IPS-18a (cell line): ENCODE results near the gene KLRD1.

Experiments used
- H3K27ac ChIP-seq: one replicate; pipeline ENCODE4 v1.5.1; 2013; ENCODE audit warnings: low read length
- H3K27me3 ChIP-seq: one replicate; pipeline ENCODE4 v1.6.1; 2013; ENCODE audit warnings: mild to moderate bottlenecking, low read length; ENCODE audit not compliant: control insufficient read depth, insufficient read depth
- H3K36me3 ChIP-seq: one replicate; pipeline ENCODE4 v1.6.1; 2013; ENCODE audit warnings: low read depth, low read length; ENCODE audit not compliant: control insufficient read depth
- H3K4me1 ChIP-seq: one replicate; pipeline ENCODE4 v1.6.1; 2013; ENCODE audit warnings: low read depth, low read length; ENCODE audit not compliant: control insufficient read depth
- H3K4me3 ChIP-seq: one replicate; pipeline ENCODE4 v1.5.1; 2013; ENCODE audit warnings: low read length
- H3K9ac ChIP-seq: one replicate; pipeline ENCODE4 v1.6.1; 2013; ENCODE audit warnings: mild to moderate bottlenecking, low read length, moderate library complexity
- H3K9me3 ChIP-seq: one replicate; pipeline ENCODE4 v1.6.1; 2013; ENCODE audit warnings: low read depth, low read length; ENCODE audit not compliant: control insufficient read depth

The KLRD1 gene

GRCh38 chr12:10307630-10308029 is at the start of gene KLRD1:
Gene KLRD1 (plus strand): TSS chr12:10307870. CDS start chr12:10308078, 208 bp downstream.
- Histone ChIP-seq H3K4me3 (no peak within 1 kb of the TSS), H3K9me3 (peaks cover under 1% of the 10 kb centered on the region), H3K36me3 (no peaks in the 10 kb centered on the region), H3K9ac (no peak within 1 kb of the TSS), H3K27me3 (no peaks in the 10 kb centered on the region), H3K4me1 (no peaks in the 10 kb centered on the region), H3K27ac (no peak within 1 kb of the TSS)

- Histone ChIP-seq H3K36me3 (no peaks in the 10 kb centered on the region), H3K9me3 (peaks cover under 1% of the 10 kb centered on the region), H3K27me3 (no peaks in the 10 kb centered on the region), H3K9ac (no peak overlapping the region), H3K27ac (no peak overlapping the region), H3K4me1 (no peaks in the 10 kb centered on the region), H3K4me3 (no peak overlapping the region)
Measured at GRCh38 chr12:10260927-10261326, 46.7 kb upstream of the KLRD1 start.

GRCh38 chr12:10268037-10268436 is 39.6 kb upstream of the KLRD1 start:
- no peaks in the 10 kb centered on the region for H3K9me3 ChIP-seq
- H3K36me3 ChIP-seq, result no peaks in the 10 kb centered on the region
- H3K27me3 ChIP-seq, result no peaks in the 10 kb centered on the region
- H3K4me3 ChIP-seq, result no peak overlapping the region
- H3K9ac ChIP-seq, result no peak overlapping the region
- H3K27ac ChIP-seq, result no peak overlapping the region
- no peaks in the 10 kb centered on the region for H3K4me1 ChIP-seq

- no peaks in the 10 kb centered on the region for H3K9me3 ChIP-seq
- H3K27me3 ChIP-seq, result no peaks in the 10 kb centered on the region
- no peak overlapping the region for H3K9ac ChIP-seq
- H3K36me3 ChIP-seq, result no peaks in the 10 kb centered on the region
- no peaks in the 10 kb centered on the region for H3K4me1 ChIP-seq
- no peak overlapping the region for H3K4me3 ChIP-seq
- no peak overlapping the region for H3K27ac ChIP-seq
Measured at GRCh38 chr12:10272467-10272866, 35.2 kb upstream of the KLRD1 start.

- Histone ChIP-seq H3K27ac (no peak overlapping the region), H3K9me3 (no peaks in the 10 kb centered on the region), H3K9ac (no peak overlapping the region)
Measured at GRCh38 chr12:10276774-10277173, 30.9 kb upstream of the KLRD1 start.

GRCh38 chr12:10278104-10278503 is 29.6 kb upstream of the KLRD1 start:
- H3K9ac ChIP-seq, result no peak overlapping the region
- no peak overlapping the region for H3K4me3 ChIP-seq
- H3K27ac ChIP-seq, result no peak overlapping the region
- no peaks in the 10 kb centered on the region for H3K27me3 ChIP-seq
- no peaks in the 10 kb centered on the region for H3K9me3 ChIP-seq
- H3K36me3 ChIP-seq, result no peaks in the 10 kb centered on the region
- no peaks in the 10 kb centered on the region for H3K4me1 ChIP-seq

More at GRCh38 chr12:10276774-10277173, 30.9 kb upstream of the KLRD1 start:
- Histone ChIP-seq H3K27me3 (no peaks in the 10 kb centered on the region), H3K4me1 (no peaks in the 10 kb centered on the region), H3K36me3 (no peaks in the 10 kb centered on the region), H3K4me3 (no peak overlapping the region)

GRCh38 chr12:10279937-10280336 is 27.7 kb upstream of the KLRD1 start:
- no peak overlapping the region for H3K27ac ChIP-seq
- H3K9me3 ChIP-seq, result no peaks in the 10 kb centered on the region
- no peak overlapping the region for H3K9ac ChIP-seq
- H3K4me3 ChIP-seq, result no peak overlapping the region
- H3K4me1 ChIP-seq, result no peaks in the 10 kb centered on the region
- no peaks in the 10 kb centered on the region for H3K27me3 ChIP-seq
- no peaks in the 10 kb centered on the region for H3K36me3 ChIP-seq

- no peak overlapping the region for H3K4me3 ChIP-seq
- no peaks in the 10 kb centered on the region for H3K36me3 ChIP-seq
- H3K9me3 ChIP-seq, result no peaks in the 10 kb centered on the region
- H3K4me1 ChIP-seq, result no peaks in the 10 kb centered on the region
- no peaks in the 10 kb centered on the region for H3K27me3 ChIP-seq
- H3K27ac ChIP-seq, result no peak overlapping the region
- no peak overlapping the region for H3K9ac ChIP-seq
Measured at GRCh38 chr12:10283027-10283426, 24.6 kb upstream of the KLRD1 start.

GRCh38 chr12:10285919-10286318 is 21.8 kb upstream of the KLRD1 start:
- no peak overlapping the region for H3K27ac ChIP-seq
- H3K9ac ChIP-seq, result no peak overlapping the region

GRCh38 chr12:10289005-10289754 is 18.5 kb upstream of the KLRD1 start:
- Histone ChIP-seq H3K27me3 (no peaks in the 10 kb centered on the region), H3K27ac (no peak overlapping the region), H3K36me3 (no peaks in the 10 kb centered on the region), H3K9me3 (no peaks in the 10 kb centered on the region), H3K9ac (no peak overlapping the region), H3K4me3 (no peak overlapping the region), H3K4me1 (no peaks in the 10 kb centered on the region)

More at GRCh38 chr12:10285919-10286318, 21.8 kb upstream of the KLRD1 start:
- Histone ChIP-seq H3K27me3 (no peaks in the 10 kb centered on the region), H3K4me3 (no peak overlapping the region), H3K4me1 (no peaks in the 10 kb centered on the region), H3K36me3 (no peaks in the 10 kb centered on the region), H3K9me3 (no peaks in the 10 kb centered on the region)

- H3K27ac ChIP-seq, result no peak overlapping the region
- no peaks in the 10 kb centered on the region for H3K9me3 ChIP-seq
- no peak overlapping the region for H3K4me3 ChIP-seq
- no peaks in the 10 kb centered on the region for H3K27me3 ChIP-seq
- no peak overlapping the region for H3K9ac ChIP-seq
- H3K4me1 ChIP-seq, result no peaks in the 10 kb centered on the region
- H3K36me3 ChIP-seq, result no peaks in the 10 kb centered on the region
Measured at GRCh38 chr12:10291030-10291429, 16.6 kb upstream of the KLRD1 start.

- Histone ChIP-seq H3K4me1 (no peaks in the 10 kb centered on the region), H3K9me3 (no peaks in the 10 kb centered on the region), H3K27ac (no peak overlapping the region), H3K36me3 (no peaks in the 10 kb centered on the region), H3K9ac (no peak overlapping the region), H3K27me3 (no peaks in the 10 kb centered on the region), H3K4me3 (no peak overlapping the region)
Measured at GRCh38 chr12:10293151-10293550, 14.5 kb upstream of the KLRD1 start.
